Neural cell (in vitro differentiated cells): ENCODE results near the gene CD58. TPM values are rescaled to one million over a fixed set of nuclear protein-coding genes. Genes with fewer than 3 reads are reported as not detected.

Experiments used
- H2AFZ ChIP-seq: fragments of 200-600, 300-800 bp; sonication (generic), shearing (Covaris generic); 2 replicates; pipeline ENCODE4 v1.6.0; 2014; ENCODE audit warnings: low read depth, mild to moderate bottlenecking, antibody characterized with exemption, low read length, moderate library complexity
- H3F3A ChIP-seq: fragments of 200-600 bp; shearing (Covaris generic); 2 replicates; pipeline ENCODE4 v1.6.1; 2016; ENCODE audit warnings: mild to moderate bottlenecking, moderate library complexity, mixed read lengths, antibody characterized with exemption, low read length; ENCODE audit not compliant: insufficient read depth, poor library complexity, severe bottlenecking
- H3K27ac ChIP-seq: fragments of 200-600, 300-800 bp; sonication (generic), shearing (Covaris generic); 2 replicates; pipeline ENCODE4 v1.5.1; 2014; ENCODE audit warnings: mild to moderate bottlenecking, low read length, moderate library complexity
- H3K27me3 ChIP-seq: fragments of 300-800, 200-600 bp; sonication (generic), shearing (Covaris generic); 2 replicates; pipeline ENCODE4 v1.6.0; 2014; ENCODE audit warnings: mild to moderate bottlenecking, low read depth, low read length, moderate library complexity; ENCODE audit not compliant: insufficient read depth
- H3K36me3 ChIP-seq: fragments of 300-800, 200-600 bp; sonication (generic), shearing (Covaris generic); 2 replicates; pipeline ENCODE4 v1.5.1; 2014; ENCODE audit warnings: mild to moderate bottlenecking, antibody characterized with exemption, low read length, moderate library complexity; ENCODE audit not compliant: insufficient read depth
- H3K4me2 ChIP-seq: fragments of 300-800, 200-600 bp; sonication (generic), shearing (Covaris generic); 2 replicates; pipeline ENCODE4 v1.6.0; 2014; ENCODE audit warnings: mild to moderate bottlenecking, low read length
- H3K4me3 ChIP-seq: fragments of 300-800, 200-600 bp; sonication (generic), shearing (Covaris generic); 2 replicates; pipeline ENCODE4 v1.5.1; 2014; ENCODE audit warnings: mild to moderate bottlenecking, low read length, moderate library complexity
- H3K79me2 ChIP-seq: fragments of 200-600 bp; shearing (Covaris generic); replicated peaks from 2 replicates; pipeline ENCODE4 v1.6.0; 2014; ENCODE audit warnings: mild to moderate bottlenecking, low read length, moderate library complexity; ENCODE audit not compliant: insufficient read depth
- H3K9ac ChIP-seq: fragments of 300-800, 200-600 bp; sonication (generic), shearing (Covaris generic); 2 replicates; pipeline ENCODE4 v1.6.1; 2016; ENCODE audit warnings: mild to moderate bottlenecking, low read length, mixed read lengths
- H3K9me2 ChIP-seq: fragments of 200-600 bp; shearing (Covaris generic); 2 replicates; pipeline ENCODE4 v1.6.1; 2016; ENCODE audit warnings: mild to moderate bottlenecking, low read length, mixed read lengths; ENCODE audit not compliant: insufficient read depth
- H3K9me3 ChIP-seq: fragments of 200-600, 300-800 bp; sonication (generic), shearing (Covaris generic); 2 replicates; pipeline ENCODE4 v1.6.1; 2016; ENCODE audit warnings: mild to moderate bottlenecking, mixed run types, low read length, moderate library complexity, mixed read lengths
- H4K20me1 ChIP-seq: fragments of 200-600 bp; shearing (Covaris generic); 2 replicates; pipeline ENCODE4 v1.6.1; 2016; ENCODE audit warnings: mild to moderate bottlenecking, mixed run types; ENCODE audit not compliant: insufficient read depth
- CTCF ChIP-seq: fragments of 450-650 bp; IDR thresholded peaks from 2 replicates; pipeline ENCODE4 v1.5.1; 2014; ENCODE audit warnings: antibody characterized with exemption, mild to moderate bottlenecking, moderate library complexity; ENCODE audit not compliant: poor library complexity, severe bottlenecking
- EP300 ChIP-seq: fragments of 450-650 bp; conservative IDR thresholded peaks from 2 replicates; pipeline ENCODE4 v1.6.1; 2014; ENCODE audit warnings: antibody characterized with exemption, mild to moderate bottlenecking, moderate library complexity; ENCODE audit not compliant: poor library complexity, severe bottlenecking
- EZH2 ChIP-seq: fragments of 200-600, 300-800 bp; shearing (Covaris generic), sonication (generic); IDR thresholded peaks from 2 replicates; pipeline ENCODE4 v1.6.1; 2014; ENCODE audit warnings: antibody characterized with exemption, low read length, borderline replicate concordance, mild to moderate bottlenecking; ENCODE audit not compliant: insufficient read depth, poor library complexity, severe bottlenecking
- MXI1 ChIP-seq: fragments of 450-650 bp; conservative IDR thresholded peaks from 2 replicates; pipeline ENCODE4 v1.6.1; 2014; ENCODE audit warnings: antibody characterized with exemption, mild to moderate bottlenecking; ENCODE audit not compliant: poor library complexity, severe bottlenecking
- POLR2AphosphoS5 ChIP-seq: IDR thresholded peaks from 2 replicates; pipeline ENCODE4 v1.6.1; 2012
- RAD21 ChIP-seq: fragments of 450-650 bp; conservative IDR thresholded peaks from 2 replicates; pipeline ENCODE4 v1.6.1; 2014; ENCODE audit warnings: antibody characterized with exemption, mild to moderate bottlenecking, moderate library complexity
- REST ChIP-seq: IDR thresholded peaks from 2 replicates; pipeline ENCODE4 v1.6.1; 2012; ENCODE audit warnings: borderline replicate concordance
- SMC3 ChIP-seq: fragments of 450-650 bp; conservative IDR thresholded peaks from 2 replicates; pipeline ENCODE4 v1.6.1; 2014; ENCODE audit warnings: antibody characterized with exemption, mild to moderate bottlenecking, moderate library complexity; ENCODE audit not compliant: poor library complexity
- TAF1 ChIP-seq: IDR thresholded peaks from 2 replicates; pipeline ENCODE4 v1.6.1; 2012; ENCODE audit warnings: low read depth
- polyA plus RNA-seq: library from polyadenylated mRNA; depleted of rRNA; stranded (reverse); fragments of >200 nt; gene quantifications from 2 replicates; pipeline ENCODE4 v1.2.3, GENCODE V29; 2014

Gene CD58
- polyA plus RNA-seq, 1 donor from 2014 or later, result 1.8 TPM

GRCh38 chr1:116546354-116546977, 24.4 kb downstream of the CD58 start:
- Histone ChIP-seq H3K36me3 (no peaks in the 10 kb centered on the region), H4K20me1 (no peaks in the 10 kb centered on the region), H3K9me2 (no peaks in the 10 kb centered on the region), H3F3A (no peaks in the 10 kb centered on the region), H2AFZ (no peak overlapping the region), H3K4me3 (no peak overlapping the region), H3K27ac (no peak overlapping the region), H3K9me3 (no peaks in the 10 kb centered on the region), H3K79me2 (no peaks in the 10 kb centered on the region), H3K27me3 (no peaks in the 10 kb centered on the region), H3K4me2 (no peak overlapping the region), H3K9ac (no peak overlapping the region)
- TF ChIP-seq SMC3 (no peak), TAF1 (no peak), CTCF (no peak), EZH2 (no peak), RAD21 (no peak), POLR2AphosphoS5 (no peak), REST (no peak), EP300 (no peak), MXI1 (no peak)

GRCh38 chr1:116545359-116545705, 25.5 kb downstream of the CD58 start:
- H3F3A ChIP-seq, result no peaks in the 10 kb centered on the region
- no peaks in the 10 kb centered on the region for H3K36me3 ChIP-seq
- H3K27ac ChIP-seq, result no peak overlapping the region
- no peaks in the 10 kb centered on the region for H3K27me3 ChIP-seq
- no peak overlapping the region for H3K4me2 ChIP-seq
- no peaks in the 10 kb centered on the region for H3K79me2 ChIP-seq
- no peaks in the 10 kb centered on the region for H4K20me1 ChIP-seq
- no peak overlapping the region for H3K9ac ChIP-seq
- no peak overlapping the region for H2AFZ ChIP-seq
- no peak overlapping the region for H3K4me3 ChIP-seq
- TF ChIP-seq EP300 (no peak), REST (no peak), RAD21 (no peak), EZH2 (no peak), CTCF (no peak), TAF1 (no peak), POLR2AphosphoS5 (no peak), MXI1 (no peak), SMC3 (no peak)
- H3K9me2 ChIP-seq, result no peaks in the 10 kb centered on the region
- H3K9me3 ChIP-seq, result no peaks in the 10 kb centered on the region
